Measurements from ENCODE around the gene MAMDC2.
"Not testable (repeated sequence)": the region's sequence is repeated elsewhere in the genome, so short reads cannot be mapped to it uniquely, and the experiment has no call there.

The MAMDC2 gene

DNA sequence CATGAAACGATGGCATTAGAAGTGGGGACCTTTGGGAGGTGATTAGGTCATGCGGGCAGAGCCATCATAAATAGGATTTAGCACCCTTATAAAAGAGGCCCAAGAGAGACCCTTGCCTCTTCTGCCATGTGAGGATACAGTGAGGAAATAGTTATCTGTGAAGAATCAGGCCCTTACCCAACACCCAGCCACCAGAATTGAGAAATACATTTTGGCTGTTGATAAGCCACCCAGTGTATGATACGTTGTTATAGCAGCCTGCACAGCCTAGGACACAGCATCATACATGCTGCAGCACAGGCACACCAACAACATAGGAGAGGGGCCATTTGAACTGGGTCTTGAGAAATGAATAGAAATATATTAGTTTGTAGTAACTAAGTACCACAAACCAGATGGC, 8.0 kb upstream of the MAMDC2 start:
- Histone ChIP-seq H3K9ac (ENCODE audit: low read depth, low read length, poor library complexity) (no peak overlapping the region), H3K23ac (ENCODE audit: low read depth, low read length, poor library complexity) (no peak overlapping the region), H3K18ac (ENCODE audit: low read length) (no peak overlapping the region), H3K79me1 (ENCODE audit: low read depth, low read length) (no peaks in the 10 kb centered on the region), H3K36me3 (replicated peaks in 1 of 2; ENCODE audit: control insufficient read depth in 2 of 2, insufficient read depth in 2 of 2, low read length in 2 of 2) (no peaks in the 10 kb centered on the region), H4K91ac (ENCODE audit: low read depth, low read length, poor library complexity) (no peak overlapping the region), H2BK12ac (ENCODE audit: low read length) (no peak overlapping the region), H3K4ac (ENCODE audit: low read length) (no peak overlapping the region), H3K27ac (replicated peaks; ENCODE audit: low read length) (no peak overlapping the region), H2BK5ac (ENCODE audit: low read length) (no peak overlapping the region), H3K4me2 (ENCODE audit: insufficient read depth, low read length, poor library complexity, severe bottlenecking) (no peak overlapping the region), H4K8ac (ENCODE audit: low read depth, low read length) (no peak overlapping the region), H2AFZ (ENCODE audit: low read length) (no peak overlapping the region), H2BK120ac (ENCODE audit: low read depth, low read length) (no peak overlapping the region), H3K27me3 (ENCODE audit: control insufficient read depth in 3 of 3, insufficient read depth in 3 of 3, low read depth in 1 of 3, low read length in 3 of 3) (no peaks in the 10 kb centered on the region), H2AK5ac (ENCODE audit: low read depth, low read length) (no peak overlapping the region), H3K4me3 (ENCODE audit: low read length in 2 of 2) (no peak overlapping the region), H3K14ac (ENCODE audit: low read length) (no peak overlapping the region), H2BK15ac (ENCODE audit: low read length) (no peak overlapping the region), H3K9me3 (replicated peaks in 1 of 2; ENCODE audit: control insufficient read depth in 2 of 2, insufficient read depth in 1 of 2, low read depth in 1 of 2, low read length in 2 of 2) (no peaks in the 10 kb centered on the region), H3K4me1 (ENCODE audit: control insufficient read depth in 2 of 2, insufficient read depth in 1 of 2, low read depth in 1 of 2, low read length in 2 of 2) (peaks cover 0 to 4% of the 10 kb centered on the region in 2 donors)
- WGBS, 2 donors (ENCODE audit: extremely low coverage in 2 of 2, insufficient read length in 2 of 2, insufficient replicate concordance in 1 of 2), result no CpG with 5 or more reads among the region's 3 CpGs
- no peak for DNase-seq (ENCODE audit: low spot score)

DNA sequence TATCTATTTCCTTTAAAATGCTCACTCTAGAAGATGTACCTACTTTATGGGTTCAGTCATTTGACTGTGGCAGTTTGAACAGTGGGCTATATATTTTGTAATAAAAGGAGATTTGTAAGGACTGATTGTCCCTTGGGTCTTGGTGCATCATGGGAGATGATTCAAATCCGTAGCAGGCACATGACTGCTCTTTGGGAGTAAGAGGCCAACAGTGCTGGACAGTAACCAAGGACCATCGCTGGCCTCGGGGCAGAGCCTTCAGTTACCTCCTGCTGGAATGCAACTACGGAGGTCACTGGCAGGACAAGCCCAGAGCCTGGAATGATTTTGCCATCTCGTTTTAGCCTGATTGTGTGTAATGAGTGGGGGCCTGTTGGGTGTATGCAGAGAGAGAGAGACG, 7.0 kb upstream of the MAMDC2 start:
- Histone ChIP-seq H3K14ac (ENCODE audit: low read length) (no peak overlapping the region), H2BK5ac (ENCODE audit: low read length) (no peak overlapping the region), H3K4ac (ENCODE audit: low read length) (no peak overlapping the region), H3K36me3 (replicated peaks in 1 of 2; ENCODE audit: control insufficient read depth in 2 of 2, insufficient read depth in 2 of 2, low read length in 2 of 2) (no peaks in the 10 kb centered on the region), H3K4me1 (ENCODE audit: control insufficient read depth in 2 of 2, insufficient read depth in 1 of 2, low read depth in 1 of 2, low read length in 2 of 2) (peaks cover 0 to 4% of the 10 kb centered on the region in 2 donors), H3K79me1 (ENCODE audit: low read depth, low read length) (no peaks in the 10 kb centered on the region), H2BK15ac (ENCODE audit: low read length) (no peak overlapping the region), H3K23ac (ENCODE audit: low read depth, low read length, poor library complexity) (no peak overlapping the region), H2AFZ (ENCODE audit: low read length) (no peak overlapping the region), H3K4me2 (ENCODE audit: insufficient read depth, low read length, poor library complexity, severe bottlenecking) (no peak overlapping the region), H3K9ac (ENCODE audit: low read depth, low read length, poor library complexity) (no peak overlapping the region), H3K4me3 (ENCODE audit: low read length in 2 of 2) (no peak overlapping the region), H4K91ac (ENCODE audit: low read depth, low read length, poor library complexity) (no peak overlapping the region), H4K8ac (ENCODE audit: low read depth, low read length) (no peak overlapping the region), H2BK120ac (ENCODE audit: low read depth, low read length) (no peak overlapping the region), H3K27me3 (ENCODE audit: control insufficient read depth in 3 of 3, insufficient read depth in 3 of 3, low read depth in 1 of 3, low read length in 3 of 3) (peaks cover 0 to 3% (median 0%) of the 10 kb centered on the region in 3 experiments), H3K9me3 (replicated peaks in 1 of 2; ENCODE audit: control insufficient read depth in 2 of 2, insufficient read depth in 1 of 2, low read depth in 1 of 2, low read length in 2 of 2) (no peaks in the 10 kb centered on the region), H3K27ac (replicated peaks; ENCODE audit: low read length) (no peak overlapping the region), H2AK5ac (ENCODE audit: low read depth, low read length) (no peak overlapping the region), H2BK12ac (ENCODE audit: low read length) (no peak overlapping the region), H3K18ac (ENCODE audit: low read length) (no peak overlapping the region)
- no peak for DNase-seq (ENCODE audit: low spot score)
- WGBS, 2 donors (ENCODE audit: extremely low coverage in 2 of 2, insufficient read length in 2 of 2, insufficient replicate concordance in 1 of 2), result no CpG with 5 or more reads among the region's 6 CpGs

DNA sequence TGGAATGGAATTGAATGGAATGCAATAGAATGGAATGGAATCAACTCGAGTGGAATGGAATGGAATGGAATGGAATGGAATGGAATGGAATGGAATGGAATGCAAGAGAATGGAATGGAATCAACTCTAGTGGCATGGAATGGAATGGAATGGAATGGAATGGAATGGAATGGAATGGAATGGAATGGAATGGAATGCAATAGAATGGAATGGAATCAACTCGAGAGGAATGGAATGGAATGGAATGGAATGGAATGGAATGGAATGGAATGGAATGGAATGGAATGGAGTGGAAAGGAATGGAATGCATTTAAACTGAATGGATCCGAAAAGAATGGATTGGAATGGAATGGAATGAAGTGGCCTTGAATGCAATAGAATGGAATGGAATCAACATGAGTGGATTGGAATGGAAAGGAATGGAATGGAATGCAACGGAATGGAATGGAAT, 5.5 kb upstream of the MAMDC2 start:
- DNase-seq (ENCODE audit: low spot score), result peak; percentile 51
- H2BK5ac ChIP-seq (ENCODE audit: low read length); H3K27ac ChIP-seq (replicated peaks; ENCODE audit: low read length): not testable (repeated sequence)

DNA sequence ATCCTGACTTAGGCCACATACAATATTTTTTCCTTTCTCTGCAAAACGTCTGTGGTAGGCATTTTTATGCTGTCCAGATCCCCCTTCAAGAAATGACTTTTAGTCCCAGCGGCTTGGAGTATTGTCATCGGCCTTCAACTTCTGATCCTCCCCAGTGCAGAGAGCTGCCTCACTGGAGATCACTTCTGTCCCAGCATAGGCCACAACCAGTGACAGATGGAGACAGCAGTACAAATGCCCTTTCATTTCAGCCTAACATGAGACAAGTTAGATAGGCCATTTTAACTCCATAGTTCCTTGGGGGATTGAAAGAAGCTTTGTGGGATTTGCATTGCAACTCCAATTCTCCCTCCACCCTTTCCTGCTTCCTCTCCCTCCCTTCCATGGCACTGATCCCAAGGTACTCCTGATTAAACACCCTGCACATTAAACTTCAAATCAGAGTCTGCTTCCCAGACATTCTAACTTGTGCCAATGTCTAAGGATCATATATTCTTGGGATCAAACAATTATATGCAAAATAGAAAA, 3.2 kb upstream of the MAMDC2 start:
- Histone ChIP-seq H3K23ac (ENCODE audit: low read depth, low read length, poor library complexity) (no peak overlapping the region), H3K4me3 (ENCODE audit: low read length in 2 of 2) (no peak overlapping the region), H3K27me3 (ENCODE audit: control insufficient read depth in 3 of 3, insufficient read depth in 3 of 3, low read depth in 1 of 3, low read length in 3 of 3) (peaks cover 0 to 41% (median 0%) of the 10 kb centered on the region in 3 experiments)

More for the DNA sequence above, 5.5 kb upstream of the MAMDC2 start:
- WGBS, 2 donors (ENCODE audit: extremely low coverage in 2 of 2, insufficient read length in 2 of 2, insufficient replicate concordance in 1 of 2), result no CpG with 5 or more reads among the region's 4 CpGs
- H3K79me1 ChIP-seq (ENCODE audit: low read depth, low read length); H2AFZ ChIP-seq (ENCODE audit: low read length); H3K18ac ChIP-seq (ENCODE audit: low read length); H3K36me3 ChIP-seq (replicated peaks in 1 of 2; ENCODE audit: control insufficient read depth in 2 of 2, insufficient read depth in 2 of 2, low read length in 2 of 2); H2AK5ac ChIP-seq (ENCODE audit: low read depth, low read length); H3K4me2 ChIP-seq (ENCODE audit: insufficient read depth, low read length, poor library complexity, severe bottlenecking); H4K8ac ChIP-seq (ENCODE audit: low read depth, low read length); H3K14ac ChIP-seq (ENCODE audit: low read length); H2BK12ac ChIP-seq (ENCODE audit: low read length); H4K91ac ChIP-seq (ENCODE audit: low read depth, low read length, poor library complexity); H3K9me3 ChIP-seq (replicated peaks in 1 of 2; ENCODE audit: control insufficient read depth in 2 of 2, insufficient read depth in 1 of 2, low read depth in 1 of 2, low read length in 2 of 2); H2BK15ac ChIP-seq (ENCODE audit: low read length); H2BK120ac ChIP-seq (ENCODE audit: low read depth, low read length); H3K4ac ChIP-seq (ENCODE audit: low read length); H3K9ac ChIP-seq (ENCODE audit: low read depth, low read length, poor library complexity); H3K23ac ChIP-seq (ENCODE audit: low read depth, low read length, poor library complexity); H3K4me3 ChIP-seq (ENCODE audit: low read length in 2 of 2): not testable (repeated sequence)
- peaks cover 0 to 13% of the 10 kb centered on the region in 2 donors for H3K4me1 ChIP-seq (ENCODE audit: control insufficient read depth in 2 of 2, insufficient read depth in 1 of 2, low read depth in 1 of 2, low read length in 2 of 2)
- peaks cover 0 to 18% (median 0%) of the 10 kb centered on the region in 3 experiments for H3K27me3 ChIP-seq (ENCODE audit: control insufficient read depth in 3 of 3, insufficient read depth in 3 of 3, low read depth in 1 of 3, low read length in 3 of 3)

More for the DNA sequence above, 3.2 kb upstream of the MAMDC2 start:
- Histone ChIP-seq H2BK15ac (ENCODE audit: low read length) (peak overlapping the region; percentile 38), H3K36me3 (replicated peaks in 1 of 2; ENCODE audit: control insufficient read depth in 2 of 2, insufficient read depth in 2 of 2, low read length in 2 of 2) (no peaks in the 10 kb centered on the region), H2AFZ (ENCODE audit: low read length) (no peak overlapping the region), H2AK5ac (ENCODE audit: low read depth, low read length) (no peak overlapping the region), H3K9ac (ENCODE audit: low read depth, low read length, poor library complexity) (no peak overlapping the region), H4K91ac (ENCODE audit: low read depth, low read length, poor library complexity) (no peak overlapping the region), H4K8ac (ENCODE audit: low read depth, low read length) (no peak overlapping the region), H3K9me3 (replicated peaks in 1 of 2; ENCODE audit: control insufficient read depth in 2 of 2, insufficient read depth in 1 of 2, low read depth in 1 of 2, low read length in 2 of 2) (no peaks in the 10 kb centered on the region), H2BK120ac (ENCODE audit: low read depth, low read length) (no peak overlapping the region), H3K4me1 (ENCODE audit: control insufficient read depth in 2 of 2, insufficient read depth in 1 of 2, low read depth in 1 of 2, low read length in 2 of 2) (peaks cover 8 to 12% of the 10 kb centered on the region in 2 donors), H3K27ac (replicated peaks; ENCODE audit: low read length) (no peak overlapping the region), H3K4me2 (ENCODE audit: insufficient read depth, low read length, poor library complexity, severe bottlenecking) (no peak overlapping the region), H3K14ac (ENCODE audit: low read length) (no peak overlapping the region), H3K4ac (ENCODE audit: low read length) (no peak overlapping the region), H2BK12ac (ENCODE audit: low read length) (no peak overlapping the region), H3K79me1 (ENCODE audit: low read depth, low read length) (no peaks in the 10 kb centered on the region), H2BK5ac (ENCODE audit: low read length) (no peak overlapping the region), H3K18ac (ENCODE audit: low read length) (peak overlapping the region; percentile 66)
- DNase-seq (ENCODE audit: low spot score), result no peak
- no CpG with 5 or more reads among the region's 3 CpGs for WGBS, 2 donors (ENCODE audit: extremely low coverage in 2 of 2, insufficient read length in 2 of 2, insufficient replicate concordance in 1 of 2)
